AG10803 (cell line): ENCODE results near the gene FBLN7.
A peak's percentile ranks its signal among the peaks of the same experiment; 100 is the strongest.

Experiments used
- DNase-seq: peaks from one replicate; pipeline ENCODE4 v3.0.0; 2010; ENCODE audit warnings: low read depth
- H3K4me3 ChIP-seq: 2 replicates; pipeline ENCODE4 v1.5.1; 2011; ENCODE audit warnings: mild to moderate bottlenecking, low read length, control low read depth
- TF ChIP-seq, protein P1 (sequence below): conservative IDR thresholded peaks from 2 replicates; pipeline ENCODE4 v1.5.1; 2011; ENCODE audit warnings: mild to moderate bottlenecking, low read length, control low read depth, inconsistent platforms

The FBLN7 gene

DNA sequence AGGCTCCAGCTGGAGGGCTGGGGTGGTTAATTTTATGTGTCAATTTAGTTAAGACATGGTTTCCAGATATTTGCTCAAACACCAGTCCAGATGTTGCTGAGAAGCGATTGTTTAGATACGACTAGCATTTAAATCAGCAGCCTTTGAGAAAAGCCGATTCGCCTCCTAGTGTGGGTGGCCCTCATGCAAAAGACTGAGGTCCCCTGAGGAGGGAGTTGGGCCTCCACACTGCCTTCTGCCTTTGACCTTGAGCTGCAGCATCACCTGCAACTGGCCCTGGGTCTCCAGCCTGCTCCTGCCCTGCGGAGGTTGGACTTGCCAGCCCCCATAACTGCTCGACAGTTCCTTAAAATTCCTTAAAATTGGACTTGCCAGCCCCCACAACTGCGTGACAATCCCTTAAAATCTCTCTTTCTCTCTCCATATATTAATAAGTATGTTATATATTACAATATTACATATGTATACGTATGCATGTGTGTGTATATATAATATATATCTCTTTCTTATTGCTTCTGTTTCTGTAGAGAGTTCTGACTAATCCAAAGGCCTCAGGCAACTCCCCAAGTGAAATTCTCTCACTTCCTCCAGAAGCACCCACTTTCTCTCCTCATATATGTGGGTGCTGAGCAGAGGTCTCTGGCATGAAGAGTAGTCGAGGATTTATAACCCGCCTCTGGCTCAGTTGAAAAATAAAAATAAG is 14.4 kb downstream of the FBLN7 start:
- TF ChIP-seq, protein P1, sequence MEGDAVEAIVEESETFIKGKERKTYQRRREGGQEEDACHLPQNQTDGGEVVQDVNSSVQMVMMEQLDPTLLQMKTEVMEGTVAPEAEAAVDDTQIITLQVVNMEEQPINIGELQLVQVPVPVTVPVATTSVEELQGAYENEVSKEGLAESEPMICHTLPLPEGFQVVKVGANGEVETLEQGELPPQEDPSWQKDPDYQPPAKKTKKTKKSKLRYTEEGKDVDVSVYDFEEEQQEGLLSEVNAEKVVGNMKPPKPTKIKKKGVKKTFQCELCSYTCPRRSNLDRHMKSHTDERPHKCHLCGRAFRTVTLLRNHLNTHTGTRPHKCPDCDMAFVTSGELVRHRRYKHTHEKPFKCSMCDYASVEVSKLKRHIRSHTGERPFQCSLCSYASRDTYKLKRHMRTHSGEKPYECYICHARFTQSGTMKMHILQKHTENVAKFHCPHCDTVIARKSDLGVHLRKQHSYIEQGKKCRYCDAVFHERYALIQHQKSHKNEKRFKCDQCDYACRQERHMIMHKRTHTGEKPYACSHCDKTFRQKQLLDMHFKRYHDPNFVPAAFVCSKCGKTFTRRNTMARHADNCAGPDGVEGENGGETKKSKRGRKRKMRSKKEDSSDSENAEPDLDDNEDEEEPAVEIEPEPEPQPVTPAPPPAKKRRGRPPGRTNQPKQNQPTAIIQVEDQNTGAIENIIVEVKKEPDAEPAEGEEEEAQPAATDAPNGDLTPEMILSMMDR: no peak
- DNase-seq: no peak
- no peak overlapping the region for H3K4me3 ChIP-seq

- H3K4me3 ChIP-seq: no peak overlapping the region
- DNase-seq: peak; percentile 91
- TF ChIP-seq, protein P1: no peak
Observed at GRCh38 chr2:112153179-112153490, 14.9 kb downstream of the FBLN7 start.

GRCh38 chr2:112153501-112153900 is 15.3 kb downstream of the FBLN7 start:
- no peak for DNase-seq
- no peak overlapping the region for H3K4me3 ChIP-seq
- TF ChIP-seq, protein P1: no peak

DNA sequence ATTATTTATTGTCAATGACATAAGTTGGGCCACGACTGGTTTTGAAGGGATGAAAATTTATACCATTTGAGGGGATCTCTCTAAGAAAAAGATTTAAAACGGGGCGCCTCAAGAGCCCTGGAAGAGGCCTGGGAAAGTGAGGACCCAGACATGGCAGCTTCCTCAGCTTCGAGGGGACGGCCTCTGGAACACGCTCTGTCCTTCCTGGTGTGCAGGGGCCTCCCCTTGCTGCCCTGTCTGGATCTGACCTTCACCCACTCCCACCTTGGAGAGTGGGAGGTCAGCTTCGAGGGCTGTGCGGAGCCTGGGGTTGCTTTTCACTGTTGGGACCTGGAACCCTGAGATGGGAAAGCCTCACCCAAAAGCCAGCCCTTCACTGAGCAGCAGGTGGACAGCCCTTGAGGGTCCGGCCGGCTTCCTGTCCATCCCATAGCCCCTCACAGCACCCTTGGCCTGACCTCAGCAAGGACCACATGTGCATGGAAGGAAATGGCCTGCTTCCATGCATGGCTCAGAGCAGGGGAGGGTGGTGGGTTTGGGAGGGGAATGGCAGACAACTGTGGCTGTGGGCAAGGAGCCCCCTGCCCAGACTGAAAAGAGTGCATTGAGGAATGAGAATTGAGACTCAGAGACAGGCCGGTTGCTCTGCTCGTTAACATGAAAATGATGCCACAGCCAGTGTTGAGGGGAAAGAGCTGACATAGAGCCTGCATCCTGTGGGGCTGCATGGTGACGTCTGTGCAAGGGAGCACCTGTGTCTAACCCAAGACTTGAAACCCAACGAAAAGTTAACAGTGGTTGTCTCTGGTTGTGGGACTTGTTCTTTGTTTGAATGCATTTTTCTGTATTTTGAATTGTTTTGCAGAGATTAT is 16.3 kb downstream of the FBLN7 start:
- H3K4me3 ChIP-seq: no peak overlapping the region
- no peak for DNase-seq
- TF ChIP-seq, protein P1: no peak

DNA sequence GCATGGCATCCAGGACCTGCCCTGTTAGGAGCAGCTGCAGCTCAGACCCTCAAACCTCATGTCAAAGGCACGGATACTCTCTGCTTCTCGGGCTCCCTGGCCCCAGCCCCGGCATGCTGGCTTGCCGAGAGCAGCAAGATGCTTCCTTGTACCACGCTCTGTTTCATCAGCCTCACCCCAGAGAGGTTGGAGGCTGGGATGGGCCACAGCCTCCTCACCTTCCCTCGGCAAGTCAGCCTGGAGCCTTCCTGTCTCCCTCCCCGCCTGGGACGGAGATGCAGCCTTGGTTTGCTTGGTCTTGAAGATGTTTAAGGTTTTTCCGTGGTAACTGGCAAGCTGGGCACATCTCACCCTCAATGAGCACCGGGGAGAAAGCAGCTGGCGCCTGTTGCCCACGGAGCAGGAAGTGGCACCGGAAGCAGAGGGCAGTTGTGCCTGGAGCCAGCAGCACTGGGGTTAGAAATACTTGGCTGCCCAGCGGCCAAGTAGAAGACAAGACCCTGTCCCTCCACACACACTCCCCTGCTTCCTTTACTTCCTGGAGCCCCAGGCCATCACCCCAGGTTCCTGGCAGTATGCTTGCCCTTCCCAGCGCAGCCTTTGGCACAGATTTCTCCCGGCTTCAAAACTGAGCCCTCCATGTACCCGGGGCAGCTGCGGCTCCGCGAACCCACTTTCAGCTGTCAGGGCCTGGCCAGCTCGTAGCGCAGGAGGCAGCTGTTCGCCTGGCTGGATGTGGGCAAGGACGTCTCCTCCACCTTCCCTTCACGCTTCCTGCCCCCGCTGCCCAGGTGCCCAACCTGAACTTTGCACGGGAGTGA is 17.4 kb downstream of the FBLN7 start:
- H3K4me3 ChIP-seq: no peak overlapping the region
- TF ChIP-seq, protein P1: no peak
- no peak for DNase-seq

DNA sequence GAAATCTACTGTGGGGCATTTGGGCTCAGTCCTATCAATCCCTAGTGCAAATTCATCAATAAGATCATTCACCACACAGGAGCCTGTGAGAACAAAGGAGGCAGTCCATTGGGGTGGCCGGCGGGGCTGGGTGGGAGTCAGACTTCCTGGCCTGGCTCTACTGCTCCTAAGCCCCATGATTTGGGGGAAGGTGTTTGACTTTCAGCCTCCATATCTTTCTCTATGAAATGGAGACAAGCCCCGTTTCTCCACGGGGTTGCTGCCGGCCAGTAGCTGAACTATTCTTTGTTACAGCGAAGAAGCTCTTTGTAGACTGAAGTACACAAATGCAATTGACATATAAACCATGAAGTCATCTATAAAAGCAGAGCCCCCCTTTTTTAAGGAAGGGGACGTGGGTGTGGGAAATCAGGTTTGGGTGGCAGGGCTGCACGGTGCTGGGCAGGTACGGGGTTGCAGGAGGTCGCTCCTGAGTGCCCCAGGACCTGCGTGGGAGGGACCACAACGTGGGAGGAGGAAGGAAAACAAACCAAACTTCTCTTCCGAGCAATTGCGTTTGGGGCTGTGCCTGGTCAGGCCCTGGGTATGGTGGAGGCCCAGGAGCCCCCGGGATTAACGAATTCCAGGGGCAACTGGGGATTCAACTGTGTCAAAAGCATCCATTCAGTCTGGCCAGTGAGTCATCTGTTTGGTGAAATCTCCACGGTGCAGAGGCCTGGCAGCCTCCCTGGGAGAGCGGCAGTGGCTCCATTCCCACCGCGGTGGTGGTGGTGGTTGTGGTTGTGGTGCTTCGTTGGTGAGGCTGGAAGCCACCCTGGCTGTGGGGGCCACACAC is 18.2 kb downstream of the FBLN7 start:
- no peak overlapping the region for H3K4me3 ChIP-seq
- TF ChIP-seq, protein P1: no peak
- DNase-seq: peak; percentile 68
